OCI-LY1 (cell line): Measurements from ENCODE around the gene ZNF212.
A peak's percentile ranks its signal among the peaks of the same experiment; 100 is the strongest.

ENCODE experiments used
- CTCF ChIP-seq: fragments of 200-600 bp; sonication (generic), shearing (Covaris generic); IDR thresholded peaks from 2 replicates; pipeline ENCODE4 v1.5.1; 2017; ENCODE audit warnings: mild to moderate bottlenecking, antibody characterized with exemption, low read length, moderate library complexity, mixed read lengths
- EZH2 ChIP-seq: fragments of 200-600 bp; sonication (generic), shearing (Covaris generic); IDR thresholded peaks from 2 replicates; pipeline ENCODE4 v1.8.0; 2017; ENCODE audit warnings: borderline replicate concordance, mixed run types, mild to moderate bottlenecking, antibody characterized with exemption, low read length, moderate library complexity, mixed read lengths

GRCh38 chr7:149195180-149196150 is 44.0 kb upstream of the ZNF212 start, which contains the start of gene ZNF282:
- TF ChIP-seq CTCF (peak; percentile 67), EZH2 (no peak)
